ENCODE data around the gene RBBP4. TPM values are rescaled to one million over a fixed set of nuclear protein-coding genes. Genes with fewer than 3 reads are reported as not detected.

RBBP4 gene
- total and polyA plus RNA-seq, 2 of the 13 experiments (the other 11 are each of a cell fraction or from before 2014, with no cell fraction given), result 64.4 to 166 TPM

- TF ChIP-seq DZIP1 (CRISPR knock-in tag; IDR thresholded peaks at IDR 0.05) (0 out of 2 replicates have a peak, but pooled peaks have one; percentile 47), ZNF350 (CRISPR knock-in tag; IDR thresholded peaks at IDR 0.05; ENCODE audit: borderline replicate concordance, low read depth) (peak; percentile 18; the same call in 1 of the 2 replicates), KLF16 (CRISPR knock-in tag; IDR thresholded peaks at IDR 0.05) (no peak), ZNF543 (CRISPR knock-in tag; IDR thresholded peaks at IDR 0.05) (no peak; the same call in 1 of the 2 replicates), REL (CRISPR knock-in tag; conservative IDR thresholded peaks at IDR 0.05) (peak; percentile 34; the same call in 1 of the 2 replicates), ZNF121 (CRISPR knock-in tag; IDR thresholded peaks at IDR 0.05) (no peak), FOXA3 (CRISPR knock-in tag; IDR thresholded peaks at IDR 0.05) (no peak), ZNF790 (CRISPR knock-in tag; IDR thresholded peaks at IDR 0.05; ENCODE audit: borderline replicate concordance) (peak; percentile 37; the same call in 1 of the 2 replicates), ZNF326 (CRISPR knock-in tag; IDR thresholded peaks at IDR 0.05; ENCODE audit: borderline replicate concordance) (no peak), ZNF235 (CRISPR knock-in tag; IDR thresholded peaks at IDR 0.05; ENCODE audit: borderline replicate concordance) (0 out of 2 replicates have a peak, but pooled peaks have one; percentile 11), SNAI1 (CRISPR knock-in tag; IDR thresholded peaks at IDR 0.05; ENCODE audit: borderline replicate concordance) (peak; percentile 63), GLI4 (CRISPR knock-in tag; IDR thresholded peaks at IDR 0.05; ENCODE audit: borderline replicate concordance) (0 out of 2 replicates have a peak, but pooled peaks have one; percentile 79), ZBTB33 (CRISPR knock-in tag; IDR thresholded peaks at IDR 0.05) (no peak), ZNF687 (CRISPR knock-in tag; IDR thresholded peaks at IDR 0.05) (peak; percentile 90), PLRG1 (conservative IDR thresholded peaks at IDR 0.05) (no peak), ZNF451 (CRISPR knock-in tag; IDR thresholded peaks at IDR 0.05) (no peak), PLSCR1 (CRISPR knock-in tag; IDR thresholded peaks at IDR 0.05; ENCODE audit: borderline replicate concordance) (peak; percentile 7; the same call in 1 of the 2 replicates), SOX13 (IDR thresholded peaks at IDR 0.05) (no peak), SOX13 (CRISPR knock-in tag; conservative IDR thresholded peaks at IDR 0.05 in 1 of 2, IDR thresholded peaks at IDR 0.05 in 1 of 2) (no peak)
These were observed 559 bp downstream of the RBBP4 start (continued) for GRCh38 chr1:32651461-32652073.
